Karpas-422 (cell line): ENCODE data around the gene SLC25A34. TPM values are rescaled to one million over a fixed set of nuclear protein-coding genes. Genes with fewer than 3 reads are reported as not detected.

Experiments used
- DNase-seq: peaks from one replicate; pipeline ENCODE4 v3.0.0-alpha.2; 2015
- H2AFZ ChIP-seq: fragments of 200-600 bp; sonication (generic); 2 replicates; pipeline ENCODE4 v1.6.1; 2014; ENCODE audit warnings: antibody characterized with exemption, low read length, mixed read lengths
- H3K27ac ChIP-seq: fragments of 200-600 bp; sonication (generic); 2 replicates; pipeline ENCODE4 v1.5.1; 2014; ENCODE audit warnings: mild to moderate bottlenecking, low read length, moderate library complexity
- H3K27me3 ChIP-seq: fragments of 200-600 bp; sonication (generic); 2 replicates; pipeline ENCODE4 v1.6.1; 2014; ENCODE audit warnings: low read length, mixed read lengths
- H3K36me3 ChIP-seq: fragments of 200-600 bp; sonication (generic); 2 replicates; pipeline ENCODE4 v1.6.1; 2014; ENCODE audit warnings: low read length, mixed read lengths; ENCODE audit not compliant: insufficient read depth
- H3K4me1 ChIP-seq: fragments of 200-600 bp; sonication (generic); 2 replicates; pipeline ENCODE4 v1.6.1; 2014; ENCODE audit warnings: mild to moderate bottlenecking, low read length, mixed read lengths
- H3K4me2 ChIP-seq: fragments of 200-600 bp; sonication (generic); 2 replicates; pipeline ENCODE4 v1.6.1; 2014; ENCODE audit warnings: low read length, low read depth, mild to moderate bottlenecking; ENCODE audit not compliant: poor library complexity, severe bottlenecking
- H3K4me3 ChIP-seq: fragments of 200-600 bp; sonication (generic); 2 replicates; pipeline ENCODE4 v1.5.1; 2014; ENCODE audit warnings: mild to moderate bottlenecking, antibody characterized with exemption, low read length, mixed read lengths
- H3K79me2 ChIP-seq: fragments of 200-600 bp; sonication (generic); 2 replicates; pipeline ENCODE4 v1.6.1; 2014; ENCODE audit warnings: mild to moderate bottlenecking, low read length, mixed read lengths
- H3K9ac ChIP-seq: fragments of 200-600 bp; sonication (generic); 2 replicates; pipeline ENCODE4 v1.6.0; 2014; ENCODE audit warnings: low read length
- H3K9me2 ChIP-seq: fragments of 200-600 bp; sonication (generic), shearing (Covaris generic); replicated peaks from 2 replicates; pipeline ENCODE4 v1.6.0; 2014; ENCODE audit warnings: mild to moderate bottlenecking, low read length, moderate library complexity; ENCODE audit not compliant: insufficient read depth
- H3K9me3 ChIP-seq: fragments of 300-700, 200-600 bp; sonication (generic); 2 replicates; pipeline ENCODE4 v1.6.1; 2014; ENCODE audit warnings: low read length, mixed read lengths
- H4K20me1 ChIP-seq: fragments of 200-600 bp; sonication (generic); 2 replicates; pipeline ENCODE4 v1.6.1; 2014; ENCODE audit warnings: mild to moderate bottlenecking, antibody characterized with exemption, low read length, low read depth; ENCODE audit not compliant: insufficient read depth
- total RNA-seq: library from RNA; depleted of rRNA; stranded (reverse); fragments of >200 nt; shearing (Covaris generic); gene quantifications from 2 replicates; pipeline ENCODE4 v1.2.3, GENCODE V29; 2014; ENCODE audit warnings: low replicate concordance

The SLC25A34 gene
- total RNA-seq, 1 experiment from 2014 or later, result 0.52 TPM

DNA sequence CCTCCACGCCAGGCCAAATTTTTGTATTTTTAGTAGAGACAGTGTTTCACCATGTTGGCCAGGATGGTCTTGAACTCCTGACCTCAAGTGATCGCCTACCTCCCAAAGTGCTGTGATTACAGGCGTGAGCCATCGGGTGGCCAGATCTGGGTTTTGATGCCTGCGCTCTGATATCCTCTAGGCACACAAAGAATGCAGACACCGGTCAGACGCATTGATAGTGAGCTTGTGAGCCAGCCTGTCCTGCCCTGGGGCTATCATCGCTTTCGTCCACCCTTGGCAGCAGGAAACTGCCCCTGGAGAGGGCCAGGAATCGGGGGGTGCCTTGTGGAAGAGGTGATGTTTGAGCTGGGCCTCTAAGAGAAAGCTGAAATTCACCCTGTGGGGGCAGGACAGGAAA, 26.5 kb downstream of the SLC25A34 start:
- no peak overlapping the region for H3K4me3 ChIP-seq
- no peak for DNase-seq
- no peak overlapping the region for H3K9ac ChIP-seq
- H3K9me2 ChIP-seq, result no peaks in the 10 kb centered on the region
- peaks cover 7% of the 10 kb centered on the region for H3K4me1 ChIP-seq
- H3K27ac ChIP-seq, result no peak overlapping the region
- H4K20me1 ChIP-seq, result no peaks in the 10 kb centered on the region
- no peaks in the 10 kb centered on the region for H3K27me3 ChIP-seq
- H3K4me2 ChIP-seq, result no peak overlapping the region
- H3K36me3 ChIP-seq, result no peaks in the 10 kb centered on the region
- no peaks in the 10 kb centered on the region for H3K79me2 ChIP-seq
- no peak overlapping the region for H2AFZ ChIP-seq
- H3K9me3 ChIP-seq, result no peaks in the 10 kb centered on the region

GRCh38 chr1:15764269-15764764, 28.3 kb downstream of the SLC25A34 start:
- H3K27ac ChIP-seq, result no peak overlapping the region
- no peak overlapping the region for H3K9ac ChIP-seq
- H3K4me2 ChIP-seq, result no peak overlapping the region
- H3K9me2 ChIP-seq, result no peaks in the 10 kb centered on the region
- H3K4me1 ChIP-seq, result peaks cover 7% of the 10 kb centered on the region
- H2AFZ ChIP-seq, result no peak overlapping the region
- H3K27me3 ChIP-seq, result no peaks in the 10 kb centered on the region
- no peak overlapping the region for H3K4me3 ChIP-seq
- H3K9me3 ChIP-seq, result no peaks in the 10 kb centered on the region
- H3K36me3 ChIP-seq, result no peaks in the 10 kb centered on the region
- H4K20me1 ChIP-seq, result no peaks in the 10 kb centered on the region
- DNase-seq, result no peak
- no peaks in the 10 kb centered on the region for H3K79me2 ChIP-seq

- H3K79me2 ChIP-seq, result no peaks in the 10 kb centered on the region
- H3K27me3 ChIP-seq, result no peaks in the 10 kb centered on the region
- peaks cover 7% of the 10 kb centered on the region for H3K4me1 ChIP-seq
- H3K9me3 ChIP-seq, result no peaks in the 10 kb centered on the region
- no peaks in the 10 kb centered on the region for H4K20me1 ChIP-seq
- H3K4me3 ChIP-seq, result no peak overlapping the region
- no peak overlapping the region for H2AFZ ChIP-seq
- no peak overlapping the region for H3K27ac ChIP-seq
- no peaks in the 10 kb centered on the region for H3K9me2 ChIP-seq
- no peak for DNase-seq
- no peak overlapping the region for H3K4me2 ChIP-seq
- H3K36me3 ChIP-seq, result no peaks in the 10 kb centered on the region
- H3K9ac ChIP-seq, result no peak overlapping the region
Observed at GRCh38 chr1:15764890-15765289, 28.8 kb downstream of the SLC25A34 start.

DNA sequence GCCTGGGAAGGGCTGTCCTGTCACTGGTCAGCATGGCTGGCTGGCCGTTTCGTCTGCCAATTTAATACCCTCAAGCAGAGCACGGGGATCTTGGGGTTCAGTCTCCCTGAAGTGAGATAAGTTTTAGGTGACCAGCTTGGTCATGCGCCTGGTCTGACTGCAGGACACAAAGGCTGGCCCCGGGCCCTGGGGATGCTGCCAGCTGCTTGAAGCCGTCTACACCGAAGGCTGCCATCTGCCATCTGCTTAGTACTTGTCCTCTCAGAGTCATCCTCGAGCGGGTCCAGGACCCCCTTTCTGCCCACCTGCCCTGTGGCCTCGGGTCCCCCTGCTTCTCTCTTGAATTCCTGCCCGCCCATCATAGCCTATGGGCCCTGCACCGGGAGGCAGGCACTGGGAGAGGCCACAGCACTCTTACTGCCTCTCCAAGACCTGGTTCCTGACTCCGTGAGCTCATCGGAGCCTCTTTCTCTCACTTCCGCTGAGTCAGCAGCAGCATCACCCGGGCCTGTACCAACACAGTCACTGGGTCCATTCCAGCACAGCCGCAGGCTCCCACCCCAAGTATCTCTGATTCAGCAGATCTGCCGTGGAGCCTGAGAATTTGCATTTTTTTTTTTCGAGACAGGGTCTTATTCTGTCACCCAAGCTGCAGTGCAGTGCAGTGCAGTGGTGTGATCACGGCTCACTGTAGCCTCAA, 29.6 kb downstream of the SLC25A34 start:
- no peak overlapping the region for H3K9ac ChIP-seq
- no peaks in the 10 kb centered on the region for H3K79me2 ChIP-seq
- no peaks in the 10 kb centered on the region for H3K36me3 ChIP-seq
- H3K9me2 ChIP-seq, result no peaks in the 10 kb centered on the region
- DNase-seq, result peak; percentile 62
- no peak overlapping the region for H3K4me2 ChIP-seq
- H3K27ac ChIP-seq, result no peak overlapping the region
- H3K4me3 ChIP-seq, result no peak overlapping the region
- H3K4me1 ChIP-seq, result peaks cover 7% of the 10 kb centered on the region
- H4K20me1 ChIP-seq, result no peaks in the 10 kb centered on the region
- H3K27me3 ChIP-seq, result no peaks in the 10 kb centered on the region
- no peaks in the 10 kb centered on the region for H3K9me3 ChIP-seq
- no peak overlapping the region for H2AFZ ChIP-seq

- H3K4me2 ChIP-seq, result no peak overlapping the region
- peaks cover 7% of the 10 kb centered on the region for H3K4me1 ChIP-seq
- no peaks in the 10 kb centered on the region for H3K9me2 ChIP-seq
- no peaks in the 10 kb centered on the region for H3K79me2 ChIP-seq
- H3K9me3 ChIP-seq, result no peaks in the 10 kb centered on the region
- no peak overlapping the region for H3K9ac ChIP-seq
- H3K4me3 ChIP-seq, result no peak overlapping the region
- H3K36me3 ChIP-seq, result no peaks in the 10 kb centered on the region
- H4K20me1 ChIP-seq, result no peaks in the 10 kb centered on the region
- H3K27me3 ChIP-seq, result no peaks in the 10 kb centered on the region
- DNase-seq, result peak; percentile 25
- no peak overlapping the region for H3K27ac ChIP-seq
- H2AFZ ChIP-seq, result no peak overlapping the region
Observed at GRCh38 chr1:15767941-15768340, 31.9 kb downstream of the SLC25A34 start.

GRCh38 chr1:15768388-15768787, 32.3 kb downstream of the SLC25A34 start:
- H3K9ac ChIP-seq, result no peak overlapping the region
- H3K36me3 ChIP-seq, result no peaks in the 10 kb centered on the region
- H3K4me3 ChIP-seq, result no peak overlapping the region
- DNase-seq, result peak; percentile 26
- no peaks in the 10 kb centered on the region for H3K79me2 ChIP-seq
- H3K4me2 ChIP-seq, result no peak overlapping the region
- no peaks in the 10 kb centered on the region for H3K27me3 ChIP-seq
- H4K20me1 ChIP-seq, result no peaks in the 10 kb centered on the region
- no peak overlapping the region for H2AFZ ChIP-seq
- peaks cover 7% of the 10 kb centered on the region for H3K4me1 ChIP-seq
- no peaks in the 10 kb centered on the region for H3K9me2 ChIP-seq
- H3K27ac ChIP-seq, result no peak overlapping the region
- H3K9me3 ChIP-seq, result no peaks in the 10 kb centered on the region

- H3K4me2 ChIP-seq, result no peak overlapping the region
- H3K9me3 ChIP-seq, result no peaks in the 10 kb centered on the region
- H3K9me2 ChIP-seq, result no peaks in the 10 kb centered on the region
- H3K27ac ChIP-seq, result no peak overlapping the region
- H2AFZ ChIP-seq, result no peak overlapping the region
- H3K4me1 ChIP-seq, result peaks cover 7% of the 10 kb centered on the region
- no peaks in the 10 kb centered on the region for H4K20me1 ChIP-seq
- DNase-seq, result peak; percentile 21
- no peak overlapping the region for H3K4me3 ChIP-seq
- no peaks in the 10 kb centered on the region for H3K36me3 ChIP-seq
- H3K79me2 ChIP-seq, result no peaks in the 10 kb centered on the region
- no peak overlapping the region for H3K9ac ChIP-seq
- H3K27me3 ChIP-seq, result no peaks in the 10 kb centered on the region
Observed at GRCh38 chr1:15770313-15770962, 34.4 kb downstream of the SLC25A34 start.

GRCh38 chr1:15771836-15772515, 35.9 kb downstream of the SLC25A34 start:
- Histone ChIP-seq H3K4me2 (no peak overlapping the region), H3K9me2 (no peaks in the 10 kb centered on the region), H3K27me3 (no peaks in the 10 kb centered on the region), H3K4me3 (no peak overlapping the region), H3K9ac (no peak overlapping the region), H3K9me3 (no peaks in the 10 kb centered on the region), H3K79me2 (no peaks in the 10 kb centered on the region), H3K36me3 (no peaks in the 10 kb centered on the region), H3K27ac (no peak overlapping the region), H2AFZ (no peak overlapping the region), H4K20me1 (no peaks in the 10 kb centered on the region), H3K4me1 (no peaks in the 10 kb centered on the region)
- peak; percentile 33 for DNase-seq
